ENCODE measurements around the gene UPK1A.

UPK1A gene

DNA sequence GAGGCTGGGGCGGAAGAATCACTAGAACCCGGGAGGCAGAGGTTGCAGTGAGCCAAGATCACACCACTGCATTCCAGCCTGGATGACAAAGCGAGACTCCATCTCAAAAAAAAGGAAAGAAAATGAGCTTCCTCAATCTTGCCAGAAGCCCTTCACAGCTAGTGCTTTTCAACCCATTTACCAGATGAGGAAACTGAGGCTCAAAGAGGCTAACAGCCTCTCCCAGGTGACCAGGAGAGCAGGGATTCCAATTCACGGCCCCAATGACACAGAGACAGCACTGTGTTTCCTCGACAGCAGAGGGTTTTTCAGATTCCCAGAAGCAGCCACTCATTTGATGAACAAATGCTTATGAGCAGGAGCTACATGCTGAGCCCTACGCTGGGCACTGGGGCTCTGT is 3.2 kb downstream of the UPK1A start:
- ChIA-PET CTCF (interaction anchor here (0.6 kb wide), 1 partner anchor 147 kb away, joined by 3 read pairs; no protein-coding TSS in a partner anchor), POLR2A (interaction anchor here (0.6 to 1.3 kb wide), 3 partner anchors 22 to 159 kb away, joined by 3 to 4 read pairs (median 3); partner anchors contain the start of gene COX6B1)
- DNase-seq (ENCODE audit: extremely low spot score): no peak
- no peak for TF ChIP-seq FOXM1 (IDR thresholded peaks at IDR 0.05; ENCODE audit: borderline replicate concordance)
- no peak for TF ChIP-seq LEF1 (IDR thresholded peaks at IDR 0.05; ENCODE audit: borderline replicate concordance)
- TF ChIP-seq FOXK2 (IDR thresholded peaks at IDR 0.05): no peak
- TF ChIP-seq SUZ12 (IDR thresholded peaks at IDR 0.05): no peak
- TF ChIP-seq ARNT (IDR thresholded peaks at IDR 0.05): no peak
- no peak for TF ChIP-seq HDGF (IDR thresholded peaks at IDR 0.05; ENCODE audit: borderline replicate concordance)
- no peak for TF ChIP-seq ELF4 (IDR thresholded peaks at IDR 0.05)
- TF ChIP-seq ZNF384 (IDR thresholded peaks at IDR 0.05): no peak
- TF ChIP-seq BHLHE40 (IDR thresholded peaks at IDR 0.05; ENCODE audit: borderline replicate concordance): no peak
- TF ChIP-seq SP1 (IDR thresholded peaks at IDR 0.05): no peak
- TF ChIP-seq, protein P1, sequence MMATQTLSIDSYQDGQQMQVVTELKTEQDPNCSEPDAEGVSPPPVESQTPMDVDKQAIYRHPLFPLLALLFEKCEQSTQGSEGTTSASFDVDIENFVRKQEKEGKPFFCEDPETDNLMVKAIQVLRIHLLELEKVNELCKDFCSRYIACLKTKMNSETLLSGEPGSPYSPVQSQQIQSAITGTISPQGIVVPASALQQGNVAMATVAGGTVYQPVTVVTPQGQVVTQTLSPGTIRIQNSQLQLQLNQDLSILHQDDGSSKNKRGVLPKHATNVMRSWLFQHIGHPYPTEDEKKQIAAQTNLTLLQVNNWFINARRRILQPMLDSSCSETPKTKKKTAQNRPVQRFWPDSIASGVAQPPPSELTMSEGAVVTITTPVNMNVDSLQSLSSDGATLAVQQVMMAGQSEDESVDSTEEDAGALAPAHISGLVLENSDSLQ (IDR thresholded peaks at IDR 0.05): no peak
- TF ChIP-seq TARDBP (IDR thresholded peaks at IDR 0.05): no peak

DNA sequence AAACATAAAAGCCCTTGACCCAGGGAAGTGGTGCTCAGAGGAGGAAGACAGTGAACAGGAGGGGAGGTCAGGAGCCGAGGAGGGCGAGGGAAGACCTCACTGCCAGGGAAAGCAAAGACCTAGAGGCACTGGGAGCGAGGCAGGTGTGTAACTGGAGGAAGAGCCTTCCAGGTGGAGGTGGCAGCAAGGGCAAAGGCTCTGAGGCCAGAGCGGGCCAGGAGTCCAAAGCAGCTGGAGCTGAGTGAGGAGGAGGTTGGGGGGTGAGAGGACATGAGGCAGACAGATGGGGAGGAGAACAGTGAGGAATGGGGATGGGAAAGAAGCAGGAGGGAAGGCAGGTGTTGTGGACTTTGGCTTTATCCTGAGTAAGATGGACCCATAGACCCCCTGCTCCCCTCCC is 3.7 kb downstream of the UPK1A start:
- CTCF ChIA-PET: interaction anchor here (0.6 kb wide), 1 partner anchor 148 kb away, joined by 3 read pairs; no protein-coding TSS in a partner anchor
- TF ChIP-seq NFRKB (IDR thresholded peaks at IDR 0.05) (no peak), CTBP1 (IDR thresholded peaks at IDR 0.05; ENCODE audit: borderline replicate concordance) (no peak), FOXK2 (IDR thresholded peaks at IDR 0.05) (no peak), FOXM1 (IDR thresholded peaks at IDR 0.05; ENCODE audit: borderline replicate concordance) (no peak), FOXA1 (IDR thresholded peaks at IDR 0.05) (no peak), LEF1 (IDR thresholded peaks at IDR 0.05; ENCODE audit: borderline replicate concordance) (no peak), ZNF384 (IDR thresholded peaks at IDR 0.05) (no peak), HDGF (IDR thresholded peaks at IDR 0.05; ENCODE audit: borderline replicate concordance) (no peak), BHLHE40 (IDR thresholded peaks at IDR 0.05; ENCODE audit: borderline replicate concordance) (no peak), ELF4 (IDR thresholded peaks at IDR 0.05) (no peak), ARNT (IDR thresholded peaks at IDR 0.05) (no peak), SUZ12 (IDR thresholded peaks at IDR 0.05) (no peak)
- TF ChIP-seq, protein P1 (IDR thresholded peaks at IDR 0.05): no peak
- POLR2A ChIA-PET: no interaction called here

DNA sequence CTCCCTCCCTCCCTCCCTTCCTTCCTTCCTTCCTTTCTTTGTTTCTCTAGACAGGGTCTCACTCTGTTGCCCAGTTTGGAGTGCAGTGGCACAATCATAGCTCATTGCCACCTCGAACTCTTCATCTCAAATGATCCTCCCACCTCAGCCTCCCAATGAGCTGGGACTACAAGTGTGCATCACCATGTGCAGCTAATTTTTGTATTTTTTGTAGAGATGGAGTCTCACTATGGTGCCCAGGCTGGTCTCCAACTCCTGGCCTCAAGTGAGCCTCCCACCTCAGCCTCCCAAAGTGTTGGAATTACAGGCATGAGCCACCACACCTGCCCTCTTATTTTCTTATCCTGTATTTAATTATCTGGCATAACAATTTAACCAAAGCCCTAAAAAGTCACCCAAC is 4.4 kb downstream of the UPK1A start:
- CTCF ChIA-PET: no interaction called here
- TF ChIP-seq LEF1 (IDR thresholded peaks at IDR 0.05; ENCODE audit: borderline replicate concordance) (no peak), NFRKB (IDR thresholded peaks at IDR 0.05) (no peak), BHLHE40 (IDR thresholded peaks at IDR 0.05; ENCODE audit: borderline replicate concordance) (no peak), SP1 (IDR thresholded peaks at IDR 0.05) (no peak), ZNF384 (IDR thresholded peaks at IDR 0.05) (no peak), ELF4 (IDR thresholded peaks at IDR 0.05) (no peak), FOXA1 (IDR thresholded peaks at IDR 0.05) (no peak), TARDBP (IDR thresholded peaks at IDR 0.05) (no peak), FOXM1 (IDR thresholded peaks at IDR 0.05; ENCODE audit: borderline replicate concordance) (no peak), SUZ12 (IDR thresholded peaks at IDR 0.05) (no peak), ARNT (IDR thresholded peaks at IDR 0.05) (no peak)
- TF ChIP-seq, protein P1 (IDR thresholded peaks at IDR 0.05): no peak
- POLR2A ChIA-PET: interaction anchor here (2.1 kb wide), 1 partner anchor 22 kb away, joined by 9 read pairs; the partner anchor contains the start of gene COX6B1
- no peak for DNase-seq (ENCODE audit: extremely low spot score)

More for the DNA sequence above, 3.7 kb downstream of the UPK1A start:
- DNase-seq (ENCODE audit: extremely low spot score): no peak

DNA sequence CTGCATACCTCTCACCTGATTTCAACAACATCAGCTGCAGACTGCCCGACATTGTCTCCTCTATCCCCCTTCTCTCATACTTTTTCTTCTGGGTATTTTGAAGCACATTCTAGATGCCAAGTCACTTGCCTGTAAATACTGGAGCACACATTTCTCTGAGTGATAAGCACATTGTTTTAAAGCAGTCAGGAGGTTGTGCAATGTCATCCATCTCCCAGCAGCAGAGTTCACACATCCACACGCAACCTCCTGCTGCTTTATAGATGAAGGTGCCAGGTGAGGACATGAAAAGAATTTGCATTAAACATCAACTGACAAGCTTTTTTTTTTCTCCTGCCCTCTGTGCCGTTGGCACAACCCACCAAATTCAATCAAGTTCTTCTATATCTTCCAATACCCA is 5.5 kb downstream of the UPK1A start:
- TF ChIP-seq CTBP1 (IDR thresholded peaks at IDR 0.05; ENCODE audit: borderline replicate concordance) (no peak), FOXK2 (IDR thresholded peaks at IDR 0.05) (no peak), SUZ12 (IDR thresholded peaks at IDR 0.05) (no peak)
- ChIA-PET CTCF (no interaction called here), POLR2A (interaction anchor here (2.1 kb wide), 1 partner anchor 24 kb away, joined by 9 read pairs; the partner anchor contains the start of gene COX6B1)
- DNase-seq (ENCODE audit: extremely low spot score): no peak

DNA sequence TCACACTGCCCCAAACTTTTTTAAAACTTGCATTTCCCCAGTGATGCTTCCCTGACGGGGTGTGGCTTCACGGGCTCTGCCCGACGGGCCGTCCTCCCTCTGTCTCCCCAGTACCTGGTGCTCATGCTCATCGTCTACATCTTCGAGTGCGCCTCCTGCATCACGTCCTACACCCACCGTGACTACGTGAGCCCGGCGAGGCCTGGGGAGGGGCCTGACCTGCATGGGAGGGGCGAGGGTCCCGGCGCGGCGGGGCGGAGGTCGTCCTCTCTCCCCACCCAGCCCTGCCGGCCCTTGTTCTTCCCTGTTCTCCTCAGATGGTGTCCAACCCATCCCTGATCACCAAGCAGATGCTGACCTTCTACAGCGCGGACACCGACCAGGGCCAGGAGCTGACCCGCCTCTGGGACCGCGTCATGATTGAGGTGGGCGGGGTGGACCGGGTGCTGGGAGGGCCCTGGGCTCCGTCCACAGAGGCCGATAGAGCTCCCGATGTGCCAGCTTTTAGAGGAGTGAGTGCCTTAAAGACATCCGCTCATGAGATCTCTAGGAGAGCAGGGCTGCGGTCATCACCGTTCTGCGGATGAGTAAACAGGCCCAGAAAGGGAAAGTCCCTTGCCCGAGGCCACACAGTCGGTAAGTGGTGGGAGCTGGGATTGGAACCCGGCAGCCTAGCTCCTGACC is 6.9 kb downstream of the UPK1A start:
- CTCF ChIA-PET: no interaction called here
- DNase-seq (ENCODE audit: extremely low spot score): peak; percentile 46
- POLR2A ChIA-PET: interaction anchor here (1.4 kb wide), 1 partner anchor 25 kb away, joined by 10 read pairs; the partner anchor contains the start of gene COX6B1
- TF ChIP-seq L3MBTL2 (conservative IDR thresholded peaks at IDR 0.05) (no peak), FOXK2 (IDR thresholded peaks at IDR 0.05) (no peak), SUZ12 (IDR thresholded peaks at IDR 0.05) (no peak), FOXM1 (IDR thresholded peaks at IDR 0.05; ENCODE audit: borderline replicate concordance) (no peak), TARDBP (IDR thresholded peaks at IDR 0.05) (no peak), ELF4 (IDR thresholded peaks at IDR 0.05) (no peak), ARNT (IDR thresholded peaks at IDR 0.05) (no peak), SP1 (IDR thresholded peaks at IDR 0.05) (no peak), ZNF384 (IDR thresholded peaks at IDR 0.05) (no peak), HDGF (IDR thresholded peaks at IDR 0.05; ENCODE audit: borderline replicate concordance) (no peak)

DNA sequence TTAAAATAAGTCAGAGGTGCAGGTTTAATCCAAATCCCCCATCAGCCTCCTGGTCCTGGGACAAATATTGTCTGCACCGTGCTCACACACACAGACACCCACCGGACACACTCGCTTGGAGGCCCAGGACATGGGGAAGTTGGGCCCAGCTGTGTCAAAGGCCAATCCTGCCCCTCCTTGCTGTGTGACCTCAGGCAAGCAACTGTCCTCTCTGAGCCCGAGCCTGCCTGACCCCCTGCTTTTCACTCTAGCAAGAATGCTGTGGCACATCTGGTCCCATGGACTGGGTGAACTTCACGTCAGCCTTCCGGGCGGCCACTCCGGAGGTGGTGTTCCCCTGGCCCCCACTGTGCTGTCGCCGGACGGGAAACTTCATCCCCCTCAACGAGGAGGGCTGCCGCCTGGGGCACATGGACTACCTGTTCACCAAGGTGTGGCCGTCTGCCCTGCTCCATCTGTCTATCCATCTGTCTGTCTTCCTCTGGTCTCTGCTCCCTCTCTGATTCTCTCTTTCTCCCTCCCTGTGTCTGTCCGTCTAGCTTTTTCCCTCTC is 9.3 kb downstream of the UPK1A start:
- ChIA-PET CTCF (no interaction called here), POLR2A (no interaction called here)
- DNase-seq (ENCODE audit: extremely low spot score): no peak
- no peak for TF ChIP-seq FOXM1 (IDR thresholded peaks at IDR 0.05; ENCODE audit: borderline replicate concordance)
- TF ChIP-seq HDGF (IDR thresholded peaks at IDR 0.05; ENCODE audit: borderline replicate concordance): no peak
- no peak for TF ChIP-seq NFRKB (IDR thresholded peaks at IDR 0.05)
- no peak for TF ChIP-seq SP1 (IDR thresholded peaks at IDR 0.05)
- no peak for TF ChIP-seq ELF4 (IDR thresholded peaks at IDR 0.05)
- no peak for TF ChIP-seq L3MBTL2 (conservative IDR thresholded peaks at IDR 0.05)
